Psoas muscle (tissue), 8 donors: ENCODE measurements around the gene LEF1. TPM values are rescaled to one million over a fixed set of nuclear protein-coding genes. Genes with fewer than 3 reads are reported as not detected.

Source experiments
- ATAC-seq, 4 donors: fragments of 200-7000 bp; cut with Tn5 transposase; one replicate each; pipeline ENCODE4 v1.9.1; 2020; ENCODE audit warnings: moderate library complexity in 3 of 4, mild to moderate bottlenecking in 2 of 4
- DNase-seq, 2 donors: peaks; one replicate each; pipeline ENCODE4 v3.0.0-alpha.2; 2020
- H3K27ac ChIP-seq: fragments of 200-600 bp; one replicate; pipeline ENCODE4 v1.8.0; 2022
- H3K27me3 ChIP-seq, 3 donors: fragments of 200-600 bp in 1 of 3; one replicate each; pipeline versions ENCODE4 v1.6.1 to v1.8.0; 2013 to 2022; ENCODE audit warnings: low read length in 2 of 3, mild to moderate bottlenecking in 2 of 3, moderate library complexity in 1 of 3; ENCODE audit not compliant: insufficient read depth in 3 of 3
- H3K36me3 ChIP-seq, 2 donors: fragments of 200-600 bp in 1 of 2; one replicate each; pipeline versions ENCODE4 v1.6.1 to v1.8.0; 2013 to 2022; ENCODE audit warnings: low read depth in 1 of 2, mild to moderate bottlenecking in 1 of 2, moderate library complexity in 1 of 2; ENCODE audit not compliant: insufficient read depth in 1 of 2
- H3K4me1 ChIP-seq: fragments of 200-600 bp; one replicate; pipeline ENCODE4 v1.8.0; 2022
- H3K4me3 ChIP-seq: fragments of 200-600 bp; one replicate; pipeline ENCODE4 v1.8.0; 2022; ENCODE audit warnings: mild to moderate bottlenecking
- H3K9me3 ChIP-seq: fragments of 200-600 bp; one replicate; pipeline ENCODE4 v1.8.0; 2022
- CTCF ChIP-seq: fragments of 200-600 bp; IDR thresholded peaks from one replicate; pipeline ENCODE4 v1.8.0; 2022; ENCODE audit warnings: antibody characterized with exemption
- WGBS, 3 donors: extraction: QIAGEN DNeasy Blood & Tissue Kit; methylation state at CpG; one replicate each; pipeline versions ENCODE4 v1.1.6 to v1.1.7; 2013; 5-methylcytosine and 5-hydroxymethylcytosine counted together
- intact Hi-C, 2 donors: fragments of 100-400 bp; cut with DNase I; formaldehyde crosslinking; loops; one replicate each; pipeline versions ENCODE4 v1.11.0 to v1.14.2; 2022
- polyA plus RNA-seq, 3 donors: library from polyadenylated mRNA; stranded (reverse); fragments of 200-250 nt; gene quantifications; one replicate each; pipeline ENCODE4 v1.2.3, GENCODE V29; 2013
- total RNA-seq, 4 donors: library from RNA; stranded (reverse); fragmentation: NEBNext Ultra II Directional in 2 of 4; extraction: Animal tissue kit (Norgen Biotek cat#: 25700) in 2 of 4; gene quantifications; one replicate each; pipeline versions ENCODE4 v1.2.1 to v1.2.4, GENCODE V29; 2021 to 2023
- donor health status: healthy with polysubstance abuse.
- donor health status: DM: no; HTN: no; CAD: no; lungs with moderate emphysema.
- donor health status: Bipolar disorder and iron deficiency.
- donor health status: healthy.
- donor health status: DM: yes; HTN: yes; CAD: no.
- donor health status: DM: no; HTN: no; CAD: no.
- donor health status: DM: no; HTN: no; CAD: no.
- donor health status: DM: yes; HTN: yes; CAD: no.

The LEF1 gene
- total and polyA plus RNA-seq, 7 donors: 0.10 to 0.44 (median 0.29) TPM

DNA sequence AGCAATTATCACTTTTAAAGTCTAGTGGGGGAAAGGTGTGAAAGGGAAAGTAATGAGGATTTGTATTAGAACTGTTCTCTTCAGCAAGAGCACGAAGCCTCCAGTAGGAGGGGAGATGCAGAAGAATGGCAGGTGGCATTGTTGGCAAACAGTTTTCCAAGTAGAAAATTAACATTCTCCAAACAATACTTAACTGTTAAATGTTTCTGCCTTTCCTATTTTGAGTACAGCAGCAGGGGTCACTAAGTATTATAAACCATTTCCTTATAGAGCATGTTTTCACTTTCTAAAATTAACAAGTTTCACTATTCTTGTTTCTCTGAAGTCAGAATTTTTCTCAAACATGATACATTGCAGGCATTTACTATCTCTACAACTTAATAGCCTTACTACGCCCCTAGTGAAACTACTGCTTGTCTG is 58.7 kb downstream of the LEF1 start:
- intact Hi-C loops: no loop called here
- no peaks in the 10 kb centered on the region for H3K36me3 ChIP-seq
- TF ChIP-seq CTCF: no peak
- no peaks in the 10 kb centered on the region for H3K9me3 ChIP-seq
- 58 to 66% (median 64%) methylated on average over 2 of the region's 2 CpGs for whole genome bisulfite sequencing, 3 donors
- no peak overlapping the region for H3K27ac ChIP-seq
- no peak for DNase-seq
- H3K4me1 ChIP-seq: no peaks in the 10 kb centered on the region
- no peak overlapping the region for H3K4me3 ChIP-seq
- no peak for ATAC-seq
- peaks cover 0 to 9% (median 2%) of the 10 kb centered on the region in 3 donors for H3K27me3 ChIP-seq

DNA sequence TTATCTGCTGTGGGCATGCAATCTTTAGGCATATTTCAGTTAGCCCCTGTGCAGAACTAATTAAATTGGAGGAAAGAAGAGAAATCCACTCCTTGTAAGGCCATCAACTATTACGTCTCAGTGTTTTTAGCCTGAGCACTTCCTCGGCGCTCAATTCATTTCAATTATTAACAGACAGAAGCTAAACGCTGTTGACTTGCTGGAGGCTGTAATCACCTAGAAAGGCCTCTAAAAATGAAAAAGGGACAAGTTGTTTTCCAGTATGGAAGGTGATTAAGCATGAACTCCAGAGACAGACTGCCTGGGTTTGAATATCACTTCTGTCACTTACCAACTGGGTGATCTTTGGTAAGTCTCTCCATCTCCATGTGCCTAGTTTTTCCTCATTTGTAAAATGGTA is 59.6 kb downstream of the LEF1 start:
- 81 to 90% (median 86%) methylated on average over 4 of the region's 4 CpGs for WGBS, 3 donors

DNA sequence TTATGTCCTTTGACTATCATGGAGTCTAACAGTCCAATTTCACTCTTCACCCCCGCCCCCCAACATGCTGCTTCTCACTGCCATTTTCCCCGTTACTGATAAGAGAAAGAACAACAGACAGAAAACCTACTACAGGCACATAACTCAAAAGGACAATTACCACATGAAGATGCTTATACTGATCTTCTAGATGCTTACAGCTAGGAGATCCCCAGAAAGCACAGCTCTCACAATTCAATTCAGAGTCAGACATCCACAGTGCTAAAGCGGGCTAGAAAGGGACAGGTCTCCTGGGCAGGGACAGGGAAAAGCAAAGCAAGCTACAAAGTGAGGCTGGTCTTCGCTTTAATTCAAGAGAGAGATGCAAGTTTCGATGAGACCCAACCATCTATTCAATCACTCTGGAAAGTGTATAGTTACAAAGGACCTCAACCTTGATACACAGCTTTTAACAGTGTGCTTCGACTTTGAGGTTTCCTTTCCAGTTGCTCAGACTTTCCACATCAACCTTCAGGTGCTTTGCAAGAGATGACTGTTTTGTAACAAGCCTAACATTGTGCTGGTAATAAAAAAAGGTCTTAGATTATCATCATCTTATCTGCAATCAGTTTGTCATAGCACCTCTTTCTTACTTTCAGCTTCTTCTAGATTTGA is 60.9 kb downstream of the LEF1 start:
- intact Hi-C loops: no loop called here
- 91 to 93% (median 92%) methylated on average over 6 of the region's 6 CpGs for WGBS, 3 donors
- peaks cover 0 to 9% (median 2%) of the 10 kb centered on the region in 3 donors for H3K27me3 ChIP-seq
- no peak for DNase-seq
- H3K4me1 ChIP-seq: no peaks in the 10 kb centered on the region
- no peaks in the 10 kb centered on the region for H3K9me3 ChIP-seq
- no peak for ATAC-seq
- no peaks in the 10 kb centered on the region for H3K36me3 ChIP-seq
- H3K4me3 ChIP-seq: no peak overlapping the region
- no peak for TF ChIP-seq CTCF
- H3K27ac ChIP-seq: no peak overlapping the region

More for the DNA sequence above, 59.6 kb downstream of the LEF1 start:
- ATAC-seq: no peak
- no peaks in the 10 kb centered on the region for H3K36me3 ChIP-seq
- intact Hi-C loops: no loop called here
- no peak for TF ChIP-seq CTCF
- no peak overlapping the region for H3K4me3 ChIP-seq
- H3K27me3 ChIP-seq: peaks cover 0 to 9% (median 2%) of the 10 kb centered on the region in 3 donors
- H3K9me3 ChIP-seq: no peaks in the 10 kb centered on the region
- no peak overlapping the region for H3K27ac ChIP-seq
- no peaks in the 10 kb centered on the region for H3K4me1 ChIP-seq
- DNase-seq: no peak

DNA sequence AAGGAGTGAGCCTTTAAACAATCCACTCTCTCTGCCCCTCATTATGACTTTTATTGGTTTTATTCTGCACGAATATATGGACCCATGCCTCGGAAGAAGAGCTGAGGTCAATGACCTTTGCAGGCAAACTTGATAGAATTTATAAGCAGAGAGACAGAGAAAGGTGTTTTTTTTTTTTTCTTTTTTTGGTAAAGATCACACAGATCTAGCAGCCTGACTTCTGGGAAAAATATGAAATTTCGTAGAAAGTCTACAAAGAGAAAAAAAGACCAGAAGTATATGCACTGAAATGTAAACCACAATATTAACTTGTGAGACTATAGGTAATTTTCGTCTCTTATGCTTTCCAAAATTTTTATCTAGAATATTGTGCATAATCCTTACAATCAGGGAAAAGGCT is 61.6 kb downstream of the LEF1 start:
- H3K4me1 ChIP-seq: no peaks in the 10 kb centered on the region
- no peak overlapping the region for H3K4me3 ChIP-seq
- no peaks in the 10 kb centered on the region for H3K36me3 ChIP-seq
- no peaks in the 10 kb centered on the region for H3K9me3 ChIP-seq
- no peak overlapping the region for H3K27ac ChIP-seq
- no peak for ATAC-seq
- intact Hi-C loops: no loop called here
- 64 to 77% (median 66%) methylated on average over 4 of the region's 4 CpGs for WGBS, 3 donors
- no peak for DNase-seq
- no peak for TF ChIP-seq CTCF
- H3K27me3 ChIP-seq: peaks cover 0 to 6% (median 2%) of the 10 kb centered on the region in 3 donors

GRCh38 chr4:108106186-108106585 is 62.5 kb downstream of the LEF1 start:
- Histone ChIP-seq H3K27me3 (peaks cover 0 to 6% (median 2%) of the 10 kb centered on the region in 3 donors), H3K9me3 (no peaks in the 10 kb centered on the region), H3K4me3 (no peak overlapping the region), H3K27ac (no peak overlapping the region), H3K4me1 (no peaks in the 10 kb centered on the region), H3K36me3 (no peaks in the 10 kb centered on the region)
- ATAC-seq: no peak
- WGBS, 3 donors: 83 to 92% (median 92%) methylated on average over 3 of the region's 3 CpGs
- intact Hi-C loops: no loop called here
- DNase-seq: no peak
- TF ChIP-seq CTCF: no peak
